ENCODE results near the gene ADAMTSL2.
A peak's percentile ranks its signal among the peaks of the same experiment; 100 is the strongest.

ADAMTSL2 gene

DNA sequence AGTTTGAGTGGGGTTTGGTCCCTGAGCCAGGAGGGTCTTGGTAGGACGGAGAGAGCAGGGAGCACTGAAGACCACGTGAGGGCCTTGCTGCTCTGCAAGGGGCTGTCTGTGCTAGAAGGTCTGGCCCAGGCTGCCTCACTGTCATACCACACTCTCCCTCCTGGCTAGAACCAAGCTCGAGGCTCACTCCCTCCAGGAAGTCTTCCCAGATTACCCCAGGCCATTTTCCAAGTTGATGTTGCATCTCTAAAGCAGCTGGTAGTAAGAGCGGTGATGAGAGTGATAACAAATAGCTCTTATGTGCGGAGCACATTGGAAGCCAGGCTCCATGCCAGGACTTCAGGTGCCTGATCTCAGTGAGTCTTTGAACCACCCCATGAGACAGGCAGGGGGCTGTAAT, 16.3 kb upstream of the ADAMTSL2 start:
- DNase-seq (ENCODE audit: low read depth): no peak

- DNase-seq (ENCODE audit: low read depth): no peak
Observed at GRCh38 chr9:133518706-133519449, 15.6 kb upstream of the ADAMTSL2 start.

DNA sequence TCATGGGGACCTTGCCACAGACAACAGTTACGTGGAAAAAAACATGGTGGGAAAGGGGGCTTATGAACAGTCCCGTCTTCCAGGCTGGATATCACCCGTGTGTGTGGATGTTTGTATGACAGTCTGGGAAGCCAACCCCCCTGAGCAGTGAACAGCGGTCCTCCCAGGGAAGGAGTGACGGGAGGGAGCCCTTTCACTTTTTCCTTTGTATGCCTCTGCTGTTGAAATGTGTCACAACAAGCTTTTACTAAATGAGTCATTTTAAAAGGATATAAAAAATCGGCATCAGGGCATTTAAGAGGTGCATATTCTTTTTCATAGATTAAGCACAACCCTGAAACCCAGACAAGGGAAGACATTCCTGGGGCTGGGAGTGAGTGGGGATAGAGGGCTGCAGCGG, 14.8 kb upstream of the ADAMTSL2 start:
- DNase-seq (ENCODE audit: low read depth): no peak

GRCh38 chr9:133520121-133520835, 14.2 kb upstream of the ADAMTSL2 start:
- DNase-seq (ENCODE audit: low read depth): no peak

DNA sequence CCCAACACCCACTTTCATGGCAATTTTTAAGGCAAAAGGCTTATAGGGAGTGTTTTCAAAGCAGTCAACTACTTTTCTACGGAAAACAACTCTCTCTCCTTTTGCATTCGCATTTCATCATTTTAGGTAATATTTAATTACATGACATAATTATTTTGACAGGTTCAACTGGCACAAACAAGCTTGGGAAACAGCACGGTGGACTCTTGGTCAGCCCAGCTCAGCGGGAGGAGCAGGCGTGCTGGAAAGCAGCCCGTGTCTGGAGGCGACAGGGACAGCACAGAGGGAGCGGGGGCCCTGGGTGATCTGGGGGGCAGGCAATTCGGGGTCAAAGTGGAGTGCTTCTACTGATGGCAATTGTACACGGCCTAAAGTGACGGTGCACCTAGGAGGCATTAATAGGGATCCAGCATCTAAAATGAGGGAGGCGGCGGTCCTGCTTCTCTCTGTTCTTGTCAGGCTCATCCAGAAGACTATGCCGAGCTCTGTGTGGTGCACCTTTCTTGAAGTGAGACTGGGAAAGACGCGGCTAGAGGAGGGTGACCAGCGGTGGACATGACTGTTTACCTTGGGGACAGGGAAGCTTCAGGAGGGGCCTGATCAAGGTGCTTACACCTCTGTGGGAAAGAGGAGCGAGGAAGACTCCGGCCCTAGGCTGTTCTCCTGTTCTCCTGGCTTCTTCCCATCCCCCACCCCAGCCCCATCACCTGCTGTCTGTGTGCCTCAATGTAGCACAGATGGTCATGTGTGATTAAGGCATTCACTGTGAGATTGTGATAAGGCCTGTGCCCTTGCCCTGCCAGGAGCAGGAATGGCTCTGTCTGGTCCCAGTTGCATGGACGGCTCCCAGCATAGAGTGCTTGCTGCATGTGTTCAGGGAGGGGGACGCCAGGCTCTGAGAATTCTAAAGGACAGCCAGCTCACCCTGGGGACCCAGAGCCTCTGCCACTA, 13.1 kb upstream of the ADAMTSL2 start:
- DNase-seq (ENCODE audit: low read depth): no peak

DNA sequence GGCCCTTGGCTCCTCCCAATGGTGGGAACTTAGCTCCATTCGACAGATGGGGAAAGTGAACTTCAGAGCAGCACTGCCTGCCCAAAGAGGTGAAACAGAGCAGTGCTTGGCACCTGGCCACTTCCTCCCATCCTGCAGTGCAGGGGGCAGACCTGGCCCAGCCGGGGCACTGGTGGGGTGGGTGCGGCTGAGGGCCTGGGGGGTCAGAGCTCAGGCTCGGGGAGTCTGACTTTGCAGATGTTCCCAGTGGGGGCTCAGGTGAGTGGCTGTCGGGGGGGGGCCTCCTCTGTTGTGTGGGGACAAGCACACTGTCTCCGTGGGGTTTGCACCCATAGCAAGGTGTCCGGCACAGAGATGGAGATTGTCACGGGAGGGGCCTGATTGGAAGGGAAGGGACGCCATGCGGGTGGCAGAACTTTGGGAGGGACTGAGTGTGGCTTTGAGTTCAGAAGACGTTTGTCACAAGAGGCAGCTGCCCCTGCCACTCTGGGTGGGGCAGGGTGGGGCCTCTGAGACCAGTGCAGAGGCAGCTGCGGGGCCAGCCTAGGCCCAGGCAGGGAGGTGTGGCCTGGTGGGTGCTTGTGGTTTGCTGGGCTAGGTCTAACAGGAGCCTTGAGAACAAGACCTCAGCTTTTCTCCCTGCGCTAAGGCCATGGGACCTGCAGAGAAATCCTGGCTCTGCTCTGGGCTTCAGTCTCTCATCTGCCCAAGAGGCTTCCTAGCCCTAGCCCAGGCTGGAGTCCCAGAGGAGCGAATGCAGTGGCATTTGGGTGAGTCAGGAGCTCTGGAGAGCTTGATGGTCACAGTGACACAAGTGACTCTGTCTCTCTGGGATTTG, 12.2 kb upstream of the ADAMTSL2 start:
- DNase-seq (ENCODE audit: low read depth): no peak

DNA sequence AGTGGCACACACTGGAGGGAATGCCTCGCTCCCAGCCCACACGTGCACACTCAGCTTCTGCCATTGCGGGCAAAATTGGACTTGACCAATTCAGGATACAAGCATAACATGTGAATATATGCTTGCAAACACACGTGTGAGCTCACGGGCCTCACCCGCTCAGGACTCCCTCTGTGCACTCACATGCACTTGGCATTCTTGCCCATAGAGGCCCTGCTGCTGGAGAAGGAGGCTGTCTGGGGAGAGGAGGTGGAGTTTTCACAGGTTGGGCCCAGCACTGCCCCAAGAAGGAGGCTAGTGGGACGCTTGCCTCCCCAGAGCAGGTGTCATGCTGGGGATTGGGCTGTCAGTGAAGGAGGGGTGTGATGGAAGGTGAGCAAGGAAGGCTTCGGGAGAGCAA, 11.4 kb upstream of the ADAMTSL2 start:
- no peak for DNase-seq (ENCODE audit: low read depth)

DNA sequence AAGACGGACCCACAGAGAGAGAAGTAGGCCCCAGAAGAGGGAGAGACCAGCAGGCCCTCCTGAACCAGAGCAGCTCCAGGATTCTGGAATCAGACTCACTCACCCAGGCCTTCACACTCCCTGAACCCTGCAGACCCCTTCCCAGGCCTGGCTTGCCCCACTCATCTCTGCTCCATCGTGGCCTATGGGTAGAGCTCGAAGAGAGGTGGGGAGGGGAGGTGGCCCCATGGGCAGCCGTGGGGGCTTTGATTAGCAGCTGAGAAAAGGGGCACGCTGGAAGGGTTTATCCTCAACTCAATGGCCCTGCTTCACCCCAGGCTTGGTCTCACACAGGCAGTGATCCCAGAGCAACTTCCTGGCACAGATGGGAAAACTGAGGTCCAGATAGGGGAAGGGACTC, 10.4 kb upstream of the ADAMTSL2 start:
- DNase-seq (ENCODE audit: low read depth): no peak

DNA sequence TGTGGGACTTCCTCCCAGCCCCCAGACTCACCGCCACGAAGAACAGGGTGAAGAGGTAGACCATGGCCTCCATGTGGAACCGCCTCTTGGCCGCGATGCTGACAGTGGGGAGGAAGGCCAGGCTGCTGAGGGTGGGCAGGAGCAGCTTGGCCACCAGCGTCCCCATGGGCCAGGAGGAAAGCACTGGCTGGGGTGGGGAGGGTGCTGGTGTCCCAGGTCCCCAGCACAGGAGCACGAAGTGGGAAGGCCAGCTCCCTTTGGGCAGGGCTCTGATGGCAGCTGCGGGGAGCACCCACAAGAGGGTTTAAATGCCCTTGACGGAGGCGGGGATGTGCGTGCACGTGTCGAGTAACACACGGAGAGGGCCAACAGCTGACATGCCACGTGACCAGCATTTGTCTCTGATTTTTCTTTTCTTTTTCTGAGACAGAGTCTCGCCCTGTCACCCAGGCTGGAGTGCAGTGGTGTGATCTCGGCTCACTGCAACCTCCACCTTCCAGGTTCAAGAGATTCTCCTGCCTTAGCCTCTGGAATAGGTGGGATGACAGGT, 9.8 kb upstream of the ADAMTSL2 start, which contains the start of gene MYMK:
Gene MYMK, minus strand, starts transcription at position 281 of the 550 bp plus-strand sequence. Its CDS starts 115 bp downstream, at position 166.
- DNase-seq (ENCODE audit: low read depth): no peak

DNA sequence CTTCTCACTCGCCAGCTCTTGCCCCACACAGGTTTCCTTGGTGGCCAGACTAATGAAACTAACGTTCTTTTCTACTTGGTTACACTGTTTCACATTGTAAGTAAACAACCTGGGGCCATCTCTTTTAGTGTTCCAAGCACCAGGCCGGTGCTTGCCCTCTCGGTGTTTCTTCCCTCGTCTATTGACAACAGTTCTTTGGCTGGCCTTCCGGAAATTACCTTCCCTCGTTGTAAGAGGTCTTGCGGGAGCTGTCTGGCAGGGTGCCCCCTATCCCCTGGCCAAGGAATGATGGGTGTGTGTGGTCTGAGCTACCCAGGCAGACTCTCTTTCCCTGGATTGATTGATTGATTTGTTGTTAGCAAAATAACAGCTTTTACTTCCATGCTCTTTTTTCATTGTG, 8.8 kb upstream of the ADAMTSL2 start:
- DNase-seq (ENCODE audit: low read depth): no peak

DNA sequence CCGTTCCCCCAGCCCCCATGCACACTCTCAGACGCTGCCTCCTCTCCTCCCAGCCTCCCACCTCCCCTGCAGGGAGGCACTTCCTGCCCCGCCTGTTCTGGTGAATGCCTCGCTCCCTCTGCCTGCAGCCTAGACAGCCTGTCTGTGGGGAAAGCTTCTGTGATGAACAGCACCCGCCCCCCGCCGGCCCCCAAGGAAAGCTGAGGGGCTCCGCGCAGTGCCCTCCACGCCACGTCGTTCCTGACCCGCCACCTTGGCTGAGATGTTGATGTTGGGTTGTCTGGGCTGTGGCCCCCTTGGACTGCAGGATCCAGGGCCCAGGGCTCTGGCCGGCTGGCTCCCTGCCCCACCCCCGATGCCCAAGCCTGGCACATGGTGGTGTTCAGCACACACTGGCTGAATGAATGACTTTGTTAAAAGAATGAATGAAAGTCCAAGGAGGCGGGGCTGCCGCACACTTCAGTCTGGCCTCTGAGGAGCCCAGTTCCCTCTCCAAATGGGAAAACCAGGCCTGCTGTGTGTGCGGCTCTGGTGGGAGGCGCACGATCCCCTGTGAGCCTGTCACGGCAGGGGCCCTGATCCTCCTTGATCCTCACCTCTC, 7.7 kb upstream of the ADAMTSL2 start:
- no peak for DNase-seq (ENCODE audit: low read depth)

GRCh38 chr9:133527444-133527920, 7.0 kb upstream of the ADAMTSL2 start:
- DNase-seq (ENCODE audit: low read depth): no peak

DNA sequence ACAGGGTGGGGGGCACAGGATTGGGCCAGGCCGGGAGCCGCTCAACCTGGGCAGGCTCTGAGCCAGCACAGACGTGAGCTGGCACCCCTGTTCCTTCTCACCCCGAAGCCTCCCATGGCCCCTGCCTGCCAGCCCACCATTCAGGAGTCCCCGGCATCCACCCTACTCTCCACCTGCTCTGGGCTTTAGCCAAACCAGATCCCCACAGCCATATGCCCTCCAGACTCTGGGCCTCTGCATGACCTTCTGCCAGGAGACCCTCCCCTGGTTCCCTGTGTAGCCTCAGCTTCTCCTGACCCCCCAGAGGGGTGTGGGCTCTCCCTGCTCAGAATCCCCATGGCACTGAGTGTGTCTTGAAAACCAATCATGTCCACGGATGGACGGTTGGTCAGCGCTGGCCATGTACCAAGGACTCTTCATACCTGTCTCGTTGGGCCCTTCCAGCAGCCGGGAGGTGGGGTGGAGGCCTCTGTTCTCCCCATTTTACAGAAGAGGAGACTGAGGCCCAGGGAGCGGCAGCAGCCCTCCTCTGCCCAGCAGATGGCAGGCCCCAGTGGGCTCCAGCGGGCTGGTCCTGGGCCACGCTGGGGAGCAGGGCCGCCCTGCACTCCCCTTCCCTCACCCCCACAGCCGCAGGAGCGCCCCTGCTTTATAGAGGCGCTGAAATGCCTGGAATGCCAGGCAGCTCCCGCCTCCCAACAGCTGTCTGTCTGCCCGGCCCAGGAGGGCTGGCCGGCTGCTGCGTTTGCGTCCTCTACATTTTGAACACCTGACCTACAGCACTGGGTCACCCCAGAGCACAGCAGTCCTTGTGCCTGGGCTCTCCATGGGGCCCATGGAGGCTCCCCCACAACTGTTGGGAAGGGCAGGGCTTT, 6.3 kb upstream of the ADAMTSL2 start:
- no peak for DNase-seq (ENCODE audit: low read depth)

DNA sequence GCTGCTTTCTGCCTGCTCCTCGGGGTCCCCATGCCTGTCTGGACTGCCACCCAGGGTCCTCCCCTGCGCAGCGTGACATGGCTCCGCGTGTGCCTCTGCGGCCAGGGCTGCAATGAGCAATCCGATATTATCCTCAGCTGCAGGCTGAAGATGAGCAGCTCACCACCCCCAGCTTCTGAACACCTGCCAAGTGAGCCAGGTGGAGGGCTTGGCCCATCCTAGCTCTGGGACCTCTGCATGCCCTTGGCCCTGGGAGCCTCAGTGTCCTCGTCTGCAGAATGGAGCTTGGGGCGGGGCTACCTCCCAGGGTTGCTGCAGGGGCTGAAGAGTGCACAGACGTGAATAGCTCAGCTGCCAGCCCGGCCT, 5.6 kb upstream of the ADAMTSL2 start:
- no peak for DNase-seq (ENCODE audit: low read depth)

DNA sequence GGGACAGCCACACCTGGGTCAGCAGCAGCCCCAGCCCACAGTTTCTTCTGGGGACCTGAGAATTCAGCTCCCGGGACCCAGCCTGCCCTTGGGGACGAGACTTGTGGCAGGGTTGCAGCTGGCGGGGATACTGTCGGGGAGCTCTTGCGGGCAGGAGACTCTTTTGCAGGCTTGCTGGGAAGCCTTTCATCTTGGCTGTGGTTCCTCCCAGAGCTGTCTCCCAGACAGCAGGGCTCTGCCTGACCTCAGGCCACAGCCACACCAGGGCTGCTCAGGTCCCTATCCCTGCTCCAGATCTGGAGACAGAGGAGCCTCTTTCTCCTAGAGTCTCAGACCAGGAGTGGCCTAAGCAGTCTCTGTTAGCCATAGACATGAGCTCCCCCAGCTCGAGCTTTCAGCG, 5.0 kb upstream of the ADAMTSL2 start:
- no peak for DNase-seq (ENCODE audit: low read depth)

DNA sequence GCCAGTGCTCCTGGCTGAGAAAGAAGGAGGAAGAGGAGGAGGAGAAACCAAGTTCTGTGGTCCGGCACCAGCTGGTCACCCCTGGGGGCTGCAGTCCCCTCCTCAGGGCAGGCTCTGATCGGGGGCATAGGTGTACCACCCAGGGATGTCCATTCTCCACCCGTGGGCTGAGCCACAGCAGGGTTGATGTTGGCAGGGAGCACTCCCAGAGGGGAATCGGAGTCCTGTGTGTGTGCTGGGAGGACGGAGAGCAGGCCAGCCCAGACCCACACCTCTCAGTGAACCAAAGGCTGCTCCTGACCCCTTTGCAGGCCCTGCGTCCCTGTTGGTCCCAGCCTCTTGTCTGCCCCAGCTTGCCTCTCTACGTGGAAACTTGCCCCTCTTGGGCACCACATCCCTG, 4.6 kb upstream of the ADAMTSL2 start:
- DNase-seq (ENCODE audit: low read depth): no peak

DNA sequence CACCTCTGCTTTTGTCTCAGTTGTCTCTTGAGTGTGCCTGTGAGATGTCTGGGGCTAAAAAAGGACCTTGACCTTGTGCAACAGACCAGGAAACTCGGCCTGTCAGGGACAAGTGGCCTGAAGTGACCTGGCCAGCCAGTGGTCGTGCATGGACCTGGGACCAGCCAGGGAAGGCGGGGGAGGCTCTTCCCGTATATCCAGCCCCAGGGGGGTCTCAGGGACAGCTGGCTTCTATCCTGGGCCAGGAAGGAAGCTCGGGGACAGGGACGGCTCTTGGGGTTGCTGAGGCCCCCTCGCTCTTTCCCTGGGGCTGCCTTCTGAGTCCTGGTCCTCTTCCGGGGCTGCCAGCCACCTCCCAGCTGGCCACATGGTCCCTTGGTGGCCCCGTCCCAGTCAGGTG, 3.2 kb upstream of the ADAMTSL2 start:
- DNase-seq (ENCODE audit: low read depth): no peak

GRCh38 chr9:133532937-133533668, 1.4 kb upstream of the ADAMTSL2 start:
- peak; percentile 27 for DNase-seq (ENCODE audit: low read depth)

GRCh38 chr9:133533857-133534256, 647 bp upstream of the ADAMTSL2 start:
- DNase-seq (ENCODE audit: low read depth): no peak
